EH (cell line): ENCODE data around the gene HEXIM2.
"Not testable (repeated sequence)": the region's sequence is repeated elsewhere in the genome, so short reads cannot be mapped to it uniquely, and the experiment has no call there.

Source experiments
- DNase-seq: peaks from one replicate; pipeline ENCODE4 v3.0.0-alpha.2; 2015; ENCODE audit warnings: low read depth

The HEXIM2 gene, protein sequence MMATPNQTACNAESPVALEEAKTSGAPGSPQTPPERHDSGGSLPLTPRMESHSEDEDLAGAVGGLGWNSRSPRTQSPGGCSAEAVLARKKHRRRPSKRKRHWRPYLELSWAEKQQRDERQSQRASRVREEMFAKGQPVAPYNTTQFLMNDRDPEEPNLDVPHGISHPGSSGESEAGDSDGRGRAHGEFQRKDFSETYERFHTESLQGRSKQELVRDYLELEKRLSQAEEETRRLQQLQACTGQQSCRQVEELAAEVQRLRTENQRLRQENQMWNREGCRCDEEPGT

DNA sequence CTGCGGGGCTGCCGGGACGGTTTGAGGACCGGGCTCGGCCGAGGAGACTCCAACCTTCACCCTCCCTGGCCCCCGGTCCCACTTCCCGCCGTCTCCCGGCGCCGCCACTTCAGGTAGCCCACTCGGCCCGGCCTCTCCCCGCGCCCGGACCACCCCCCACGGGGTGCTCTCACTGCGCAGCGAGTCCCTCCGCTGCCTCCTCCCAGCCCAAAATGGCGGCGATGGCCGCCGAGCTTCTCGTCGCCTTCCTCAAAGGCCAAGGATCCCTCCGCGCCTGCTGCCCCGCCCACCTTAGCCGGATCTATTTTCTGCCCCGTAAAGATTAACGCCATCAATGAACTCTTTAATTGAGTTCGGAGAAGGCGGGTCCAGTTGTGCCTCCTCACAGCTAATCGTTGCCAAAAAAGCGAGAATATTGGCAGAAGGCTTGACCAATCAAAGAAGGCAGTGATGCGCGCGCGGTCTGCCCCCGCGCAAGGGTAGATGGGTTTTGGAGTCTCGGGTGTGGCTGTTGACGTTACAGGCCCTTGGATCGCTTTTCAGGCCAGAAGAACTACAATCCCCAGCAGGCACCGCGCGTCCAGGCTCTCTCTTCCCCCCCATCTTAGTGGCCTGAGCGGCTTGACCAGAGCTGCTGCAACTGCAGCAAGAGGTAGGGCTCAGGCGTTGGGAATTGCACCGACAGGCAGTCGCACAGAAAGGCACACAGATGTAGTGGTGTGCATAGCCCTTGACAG lies at the start of gene HEXIM2:
HEXIM2 (plus strand) TSS at position 588 of the 737 bp plus-strand sequence. CDS start 919 bp downstream, outside the sequence.
- DNase-seq, result peak; percentile 99

DNA sequence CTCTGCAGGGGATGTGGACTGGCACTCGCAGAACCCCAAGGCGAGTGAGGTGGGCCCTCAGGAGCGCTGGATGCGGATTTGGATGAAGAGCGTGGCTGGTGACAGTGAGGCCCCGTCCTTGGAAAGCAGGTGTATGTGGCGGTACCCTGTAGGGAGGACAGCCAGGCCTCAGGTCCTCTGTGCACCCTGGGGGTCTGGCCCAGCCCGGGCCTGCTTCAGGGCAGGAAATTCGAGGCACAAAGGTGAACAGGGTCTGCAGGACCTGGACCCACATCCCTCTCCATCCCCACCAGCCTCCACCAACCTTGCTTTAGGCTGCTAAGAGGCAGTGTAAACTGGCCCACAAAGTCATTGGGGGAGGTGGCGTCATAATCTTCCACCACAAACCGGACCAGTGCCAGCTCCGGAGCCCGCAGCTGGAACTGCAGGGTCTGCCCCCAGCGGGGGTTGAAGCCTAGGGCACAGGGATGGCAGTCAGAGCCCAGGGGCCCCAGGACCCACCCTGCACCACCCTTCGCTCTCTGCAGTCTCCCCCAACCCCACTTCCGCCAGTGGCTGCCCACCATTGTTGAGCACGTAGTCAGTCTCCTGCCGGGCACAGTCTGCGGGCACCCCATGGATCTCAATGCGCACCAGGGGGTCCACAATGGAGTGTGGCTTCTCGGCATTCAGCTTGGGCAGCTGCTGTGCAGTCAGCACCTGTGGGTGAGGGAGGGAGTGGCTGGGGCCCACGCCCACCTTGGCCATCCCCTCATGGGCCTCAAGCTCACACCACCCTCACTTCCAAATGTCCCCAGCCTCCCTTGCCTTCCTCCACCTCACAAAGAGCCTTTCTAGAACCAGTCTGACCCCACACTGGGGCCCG lies 48.9 kb upstream of the HEXIM2 start:
- no peak for DNase-seq

DNA sequence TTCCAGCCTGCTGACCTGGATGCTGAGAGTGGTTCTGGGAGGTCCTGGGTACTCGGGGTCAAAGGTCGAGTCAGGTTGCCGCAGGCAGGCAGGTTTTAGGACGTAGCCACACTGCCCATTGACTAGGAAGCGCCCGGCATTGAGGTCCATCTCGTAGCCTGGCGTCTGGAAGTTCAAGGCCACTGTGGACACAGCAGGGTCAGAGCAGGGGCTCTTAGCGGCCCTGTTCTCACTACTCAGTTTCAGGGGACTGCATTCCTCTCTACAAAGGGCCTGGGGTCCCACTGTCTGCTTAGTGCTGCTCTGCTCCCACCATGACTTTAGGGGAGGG lies 48.3 kb upstream of the HEXIM2 start:
- DNase-seq, result no peak

DNA sequence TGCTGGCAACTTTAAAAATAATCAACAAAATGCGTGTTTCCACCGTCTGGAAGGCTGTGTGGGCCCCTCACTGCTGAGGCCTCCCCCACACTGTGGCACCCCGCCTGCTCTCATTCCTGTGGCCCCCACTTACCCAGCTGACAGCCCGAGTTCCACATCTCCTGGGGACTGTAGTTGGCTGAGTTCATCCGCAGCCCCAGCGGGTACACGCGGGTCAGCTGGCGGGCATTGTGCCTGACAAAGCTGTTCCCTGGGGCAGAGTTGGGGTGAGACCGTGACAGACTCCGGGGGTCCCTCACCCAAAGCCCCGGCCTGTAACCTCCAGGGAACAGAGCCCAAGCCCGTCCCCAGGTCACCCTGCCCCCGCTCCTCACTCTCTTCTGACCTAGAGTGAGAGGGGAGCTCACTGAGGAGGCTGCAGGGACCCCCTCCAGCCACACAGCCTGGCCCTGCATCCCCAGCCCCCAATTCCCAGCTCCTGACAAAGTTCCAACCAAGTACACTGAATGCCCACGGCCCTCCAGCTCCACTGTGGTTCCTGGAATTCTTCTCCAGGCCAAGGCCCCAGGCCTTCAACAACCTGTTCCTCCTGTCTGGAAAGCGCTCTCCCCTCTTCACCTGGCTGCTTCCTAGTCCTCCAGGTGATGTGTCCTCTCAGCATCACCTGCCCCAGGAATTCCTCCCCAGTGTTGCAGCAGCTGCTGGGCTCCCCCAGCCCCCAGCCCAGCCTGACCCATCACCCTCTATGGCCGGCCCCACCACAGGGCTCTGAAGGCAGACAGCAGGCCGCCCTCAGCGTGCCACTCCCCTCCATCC lies 47.4 kb upstream of the HEXIM2 start:
- no peak for DNase-seq

DNA sequence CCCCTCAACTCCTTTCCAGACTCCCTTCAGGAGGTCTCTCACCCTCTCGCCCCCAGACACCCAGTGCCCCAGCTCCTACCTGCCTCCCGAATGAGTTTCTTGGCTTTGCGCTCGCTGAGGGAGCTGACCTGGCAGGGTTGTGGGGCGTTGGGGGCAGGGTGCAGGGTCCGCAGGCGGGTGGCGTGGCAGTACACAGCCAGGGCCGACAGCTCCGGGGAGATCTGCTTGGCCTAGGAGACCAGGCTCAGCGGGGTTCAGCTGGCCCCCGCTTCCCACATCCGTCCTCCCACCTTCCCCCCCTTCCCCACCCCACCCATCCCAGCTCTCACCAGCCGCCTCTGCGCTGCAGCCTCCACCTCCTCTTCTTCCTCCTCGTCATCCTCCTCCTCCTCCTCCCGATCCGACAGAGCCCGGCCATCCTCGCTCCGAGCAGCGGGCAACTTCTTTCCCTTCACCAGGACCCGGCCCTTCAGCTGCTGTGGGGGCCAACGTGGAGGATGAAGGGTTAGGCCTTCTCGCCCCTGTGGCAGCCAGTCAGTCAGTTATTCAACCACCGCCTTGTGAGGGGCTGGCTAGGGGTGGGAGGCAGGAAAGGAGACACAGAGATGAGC lies 46.6 kb upstream of the HEXIM2 start:
- DNase-seq, result no peak

DNA sequence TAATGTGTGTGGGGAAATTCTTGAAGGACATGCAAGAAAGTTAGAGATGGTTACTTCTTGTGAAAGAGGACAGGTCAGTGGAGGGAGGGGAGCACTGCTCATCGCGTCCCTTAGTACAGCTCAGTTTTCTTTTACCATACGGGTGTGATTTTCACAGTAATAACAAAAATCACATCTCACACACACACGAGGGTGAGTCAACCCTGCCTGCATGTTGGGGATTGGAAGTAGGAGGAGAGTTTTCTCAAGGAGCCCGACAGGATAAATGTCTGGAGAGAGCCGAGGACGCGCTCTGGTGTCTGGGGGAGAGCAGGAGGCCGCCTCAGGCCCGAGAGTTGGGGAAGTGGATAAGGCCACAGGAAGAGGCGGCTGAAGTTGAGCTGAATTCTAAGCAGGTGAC lies 45.8 kb upstream of the HEXIM2 start:
- DNase-seq, result peak; percentile 52

DNA sequence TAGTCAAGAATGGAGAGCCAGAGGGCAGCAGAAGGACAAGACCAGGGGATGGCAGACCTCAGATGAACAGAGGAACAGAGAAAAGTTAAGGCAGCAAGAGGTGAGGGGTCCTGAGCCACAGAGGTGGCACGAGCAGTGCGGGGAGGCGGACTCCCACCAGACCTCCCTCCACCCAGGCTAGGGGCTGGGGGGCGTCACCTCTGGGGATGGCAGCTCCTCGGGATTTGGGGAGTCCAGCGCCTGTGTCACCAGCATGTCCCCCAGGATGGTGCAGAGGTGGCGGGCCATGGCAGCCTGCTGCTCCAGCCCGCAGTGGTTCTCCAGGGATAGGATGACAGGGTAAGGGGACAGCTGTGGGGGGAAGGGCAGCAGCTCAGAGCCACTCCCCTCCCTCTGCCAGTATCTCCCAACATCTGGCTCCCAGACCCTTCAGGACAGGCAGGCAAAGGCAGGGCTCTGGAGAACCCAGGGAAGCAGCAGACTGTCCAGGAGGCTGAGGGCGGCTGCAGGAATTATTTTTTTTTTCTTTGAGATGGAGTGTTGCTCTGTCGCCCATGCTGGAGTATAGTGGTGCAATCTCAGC lies 45.1 kb upstream of the HEXIM2 start:
- DNase-seq, result no peak

DNA sequence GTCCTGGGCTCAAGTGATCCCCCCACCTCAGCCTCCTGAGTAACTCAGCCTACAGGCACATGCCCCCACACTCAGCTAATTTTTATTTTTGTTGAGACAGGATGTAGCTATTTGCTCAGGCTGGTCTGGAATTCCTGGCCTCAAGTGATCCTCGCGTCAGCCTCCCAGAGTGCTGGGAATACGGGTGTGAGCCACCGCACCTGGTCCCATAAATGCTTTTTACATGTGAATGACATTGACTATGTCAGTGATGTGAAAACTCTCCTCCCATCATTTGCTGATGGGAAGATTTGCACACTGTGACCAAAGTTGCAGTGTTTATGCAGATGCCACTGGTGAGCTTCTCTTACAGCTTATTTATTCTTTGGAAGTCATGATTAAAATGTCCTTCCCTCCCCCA lies 44.3 kb upstream of the HEXIM2 start:
- DNase-seq, result no peak

DNA sequence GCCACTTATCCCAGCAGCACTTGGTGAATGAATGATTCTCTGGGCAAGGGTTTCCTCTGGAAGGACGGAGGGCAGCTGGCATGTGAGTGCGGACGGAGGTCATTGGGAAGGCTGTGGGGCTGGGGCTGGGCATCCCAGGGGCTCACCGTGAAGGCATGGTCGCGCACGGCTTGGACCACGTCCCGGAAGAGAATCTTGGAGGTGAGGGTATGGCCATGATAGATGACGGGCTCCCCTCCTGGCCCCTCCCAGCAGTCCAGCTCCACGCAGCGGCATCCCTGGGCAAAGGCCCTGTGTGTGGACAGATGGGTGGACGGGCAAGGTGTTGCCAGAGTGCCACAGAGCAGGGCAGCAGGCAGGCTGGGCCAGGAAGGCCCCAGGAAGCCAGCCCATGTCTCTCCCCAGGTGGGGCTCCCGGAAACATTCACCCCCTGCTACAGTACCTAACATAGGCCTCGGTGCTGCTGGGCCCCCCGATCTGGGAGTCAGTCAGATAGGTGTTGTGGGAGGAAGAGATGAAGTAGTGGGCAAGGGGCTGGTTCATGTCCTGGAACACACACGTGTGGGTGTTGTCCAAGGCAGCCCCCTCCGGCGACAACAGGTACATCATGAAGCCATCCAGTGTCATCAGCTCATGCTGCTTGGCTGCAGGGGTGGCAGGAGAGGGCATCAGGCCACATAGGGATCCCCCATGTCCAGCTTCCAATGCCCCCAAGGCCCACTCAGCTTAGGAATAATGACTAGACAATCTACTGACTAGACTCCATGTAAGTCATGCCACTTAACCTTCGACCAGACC lies 43.6 kb upstream of the HEXIM2 start:
- no peak for DNase-seq

DNA sequence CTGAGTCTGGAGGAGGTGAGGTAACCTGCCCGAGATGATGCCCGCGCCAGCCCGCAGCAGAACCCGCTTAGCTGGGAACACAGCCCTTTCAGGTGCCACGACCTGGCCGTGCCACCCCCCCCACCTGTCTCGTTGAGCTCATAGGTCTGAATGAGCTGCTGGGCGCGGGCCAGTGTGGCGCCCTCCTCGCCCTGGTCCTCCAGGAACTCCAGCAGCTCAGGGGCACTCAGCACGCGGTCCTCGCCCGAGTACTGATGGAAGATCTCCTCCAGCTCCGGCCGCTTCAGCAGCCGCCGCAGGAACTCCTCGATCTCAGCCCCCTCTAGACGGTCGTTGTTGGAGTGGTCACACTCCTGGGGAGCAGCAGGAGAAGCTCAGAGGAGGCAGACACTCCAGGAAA lies 43.0 kb upstream of the HEXIM2 start:
- DNase-seq, result no peak

DNA sequence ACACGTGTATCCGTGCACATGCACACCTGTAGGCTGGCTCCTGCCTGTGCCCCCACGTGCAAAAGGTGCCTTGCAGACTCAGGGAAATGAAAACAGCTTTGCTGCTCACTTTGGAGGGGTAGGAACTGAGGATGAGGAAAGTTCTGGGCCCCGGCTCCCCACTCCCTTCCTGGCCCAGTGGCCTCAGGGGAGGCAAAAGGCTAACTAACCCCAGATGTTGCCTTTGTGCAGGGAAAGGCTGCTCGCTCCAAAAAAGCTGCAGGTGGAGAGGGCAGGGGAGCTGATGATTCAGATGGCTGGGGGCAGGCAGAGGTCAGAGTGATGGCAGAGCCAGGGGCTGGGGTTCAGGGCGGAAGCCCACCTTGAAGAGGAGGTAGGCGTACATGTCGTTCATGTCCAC lies 41.7 kb upstream of the HEXIM2 start:
- no peak for DNase-seq

DNA sequence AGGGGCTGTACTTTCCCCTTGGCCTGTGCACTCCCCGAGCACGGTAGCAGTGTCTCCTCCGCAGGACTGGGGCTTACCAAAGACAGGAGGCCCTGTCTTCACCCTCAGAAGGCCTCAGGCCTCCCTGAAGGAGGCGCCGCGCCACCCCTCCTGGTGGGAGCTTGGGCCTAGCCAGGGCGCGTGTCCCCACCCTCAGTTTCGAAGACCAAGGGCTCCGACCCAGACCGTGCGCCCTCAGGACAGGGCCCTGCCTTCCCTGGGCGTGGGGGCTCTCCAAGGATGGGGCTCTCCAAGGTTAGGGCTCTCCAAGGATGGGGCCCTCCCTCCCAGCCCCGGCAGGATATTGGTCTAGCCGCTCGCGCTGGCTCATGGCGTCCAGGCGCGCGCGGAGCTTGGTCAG lies 41.1 kb upstream of the HEXIM2 start:
- DNase-seq, result no peak

DNA sequence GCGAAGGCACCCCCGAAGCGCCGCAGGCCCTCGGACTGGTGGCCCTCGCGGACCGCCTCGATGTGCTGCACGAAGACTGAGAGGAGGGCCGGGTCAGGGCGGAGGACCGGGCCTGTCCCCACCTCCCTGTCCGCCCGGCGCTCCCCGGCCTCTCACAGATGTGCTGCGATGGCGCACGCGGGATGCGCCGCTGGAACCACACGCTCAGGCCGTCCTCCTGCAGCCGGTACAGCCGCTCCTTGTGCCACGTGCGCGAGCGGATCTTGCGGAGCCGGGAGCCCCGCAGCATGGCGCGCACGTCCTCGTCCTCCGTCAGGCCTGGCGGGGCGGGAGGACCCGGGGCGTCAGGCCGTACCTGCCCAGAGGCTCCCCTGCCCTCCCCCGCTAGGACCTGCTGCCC lies 40.6 kb upstream of the HEXIM2 start:
- DNase-seq, result no peak

DNA sequence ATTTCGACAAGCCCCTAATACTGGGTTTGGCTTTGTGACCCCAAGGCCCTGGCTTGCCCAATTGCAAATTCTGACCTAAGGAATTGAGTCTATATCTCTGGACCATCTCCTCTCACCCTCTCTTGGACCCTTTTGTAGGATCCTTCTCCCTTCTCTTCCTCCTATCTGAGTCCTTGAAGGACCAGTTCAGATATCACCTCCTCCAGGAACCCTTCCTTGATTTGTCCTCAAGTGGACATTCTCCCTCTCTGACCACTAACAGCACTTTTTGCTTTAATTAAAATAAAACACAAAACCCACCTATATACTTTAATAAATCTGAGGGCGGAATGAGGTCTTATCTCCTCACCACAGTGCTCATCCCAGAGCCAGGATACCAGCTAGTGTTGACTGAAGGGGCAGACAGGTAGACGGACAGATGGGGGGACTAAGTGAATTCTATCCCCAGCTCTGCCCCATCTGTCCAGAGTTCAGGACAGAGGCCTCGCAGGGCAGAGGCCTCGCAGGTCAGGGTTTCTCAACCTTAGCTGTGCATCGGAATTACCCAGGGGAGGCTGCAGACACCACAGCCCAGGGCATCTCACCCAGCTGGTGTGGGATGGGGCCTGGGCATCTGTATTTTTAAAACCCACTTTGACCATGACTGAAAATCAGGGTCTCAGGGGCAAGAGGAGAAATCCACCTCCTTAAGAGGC lies 38.5 kb upstream of the HEXIM2 start:
- DNase-seq, result no peak

DNA sequence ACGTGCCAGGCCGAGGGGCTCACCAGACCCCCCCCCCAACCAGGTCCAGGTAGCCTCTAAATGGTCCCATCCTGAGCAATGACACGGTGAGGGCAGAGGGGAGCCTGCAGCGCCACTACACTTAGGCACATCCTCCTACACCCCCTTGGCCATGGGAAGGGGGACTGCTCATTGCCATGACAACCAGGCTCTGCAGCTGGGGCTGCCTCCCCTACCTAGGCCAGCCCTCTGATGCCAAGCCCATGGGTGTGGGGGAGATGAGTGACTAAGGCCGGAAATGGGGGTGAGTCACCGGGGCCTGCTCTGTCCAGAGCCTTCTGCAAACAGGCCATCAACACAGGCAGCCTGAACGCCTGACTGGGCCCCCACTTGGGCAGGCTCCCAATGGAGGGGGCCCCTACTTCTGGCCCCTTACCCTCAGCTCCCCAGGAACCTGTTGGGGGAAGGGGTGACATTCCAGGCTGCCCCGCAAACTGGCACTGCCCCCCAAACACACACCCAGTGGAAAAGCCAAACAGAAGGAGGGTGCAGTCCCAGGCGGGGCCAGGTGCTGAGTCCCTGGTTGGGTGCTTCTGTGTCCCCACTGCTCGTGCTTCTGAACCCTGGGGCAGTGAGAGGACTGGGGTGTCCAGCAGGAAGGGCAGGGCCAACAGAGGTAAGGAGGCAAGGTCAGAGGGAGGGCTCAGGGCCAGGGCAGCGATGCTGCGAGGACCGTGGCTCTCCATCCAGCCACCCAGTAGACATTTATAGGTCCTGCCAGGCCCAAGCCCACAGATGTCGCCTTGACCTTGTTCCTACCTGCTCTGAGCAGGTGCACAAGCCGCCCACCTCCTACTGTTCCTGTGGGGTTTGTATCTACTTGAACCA lies 37.5 kb upstream of the HEXIM2 start:
- peak; percentile 91 for DNase-seq

DNA sequence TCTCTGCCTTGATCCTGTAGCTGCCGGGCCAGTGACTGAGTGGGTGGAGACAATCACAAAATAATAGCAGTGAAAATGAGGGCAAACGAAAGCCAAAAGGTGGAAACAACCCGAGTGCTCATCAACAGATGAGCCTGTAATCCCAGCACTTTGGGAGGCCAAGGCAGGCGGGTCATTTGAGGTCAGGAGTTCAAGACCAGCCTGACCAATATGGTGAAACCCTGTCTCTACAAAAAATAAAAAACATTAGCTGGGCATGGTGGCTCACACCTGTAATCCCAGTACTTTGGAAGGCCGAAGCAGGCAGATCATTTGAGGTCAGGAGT lies 36.9 kb upstream of the HEXIM2 start:
- not testable (repeated sequence) for DNase-seq

DNA sequence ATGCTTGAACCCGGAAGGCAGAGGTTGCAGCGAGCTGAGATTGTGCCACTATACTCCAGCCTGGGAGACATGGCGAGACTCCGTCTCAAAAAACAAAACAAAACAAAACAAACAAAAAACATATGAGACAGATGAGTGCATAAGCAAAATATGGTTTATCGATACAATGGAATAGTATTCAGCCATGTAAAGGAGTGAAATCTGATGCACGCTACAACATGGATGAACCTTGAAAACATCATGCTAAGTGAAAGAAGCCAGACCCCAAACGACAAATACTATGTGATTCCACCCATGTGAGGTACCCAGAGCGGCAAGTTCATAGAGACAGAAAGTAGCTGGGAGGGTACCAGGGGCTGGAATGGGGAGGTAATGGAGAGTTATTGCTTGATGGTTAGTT lies 36.2 kb upstream of the HEXIM2 start:
- DNase-seq, result no peak

DNA sequence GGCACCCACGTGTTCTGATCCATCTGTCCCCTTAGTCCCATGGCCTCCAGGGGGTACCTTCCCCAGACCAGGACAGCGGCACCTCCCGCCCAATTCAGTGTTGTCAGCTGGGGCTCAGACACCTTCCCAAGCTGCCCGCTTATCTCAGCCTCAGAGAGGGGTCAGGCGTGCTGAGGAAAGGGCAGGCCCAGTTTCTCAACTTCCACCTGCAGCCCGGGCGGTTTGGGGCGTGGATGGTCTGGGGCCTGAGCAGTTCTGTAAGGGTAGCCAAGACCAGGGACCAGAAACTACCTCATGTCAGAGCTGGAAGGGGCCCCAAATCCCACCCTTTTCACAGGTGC lies 34.5 kb upstream of the HEXIM2 start:
- no peak for DNase-seq
